ENCODE data around the gene CACNA1H.

Gene CACNA1H

GRCh38 chr16:1155353-1156054, 2.6 kb downstream of the CACNA1H start:
- no peak for TF ChIP-seq TARDBP (IDR thresholded peaks at IDR 0.05)
- no peak for TF ChIP-seq ELF4 (IDR thresholded peaks at IDR 0.05)
- no peak for TF ChIP-seq HDGF (IDR thresholded peaks at IDR 0.05; ENCODE audit: borderline replicate concordance)
- no peak for TF ChIP-seq PKNOX1 (IDR thresholded peaks at IDR 0.05)
- no peak for TF ChIP-seq SUZ12 (IDR thresholded peaks at IDR 0.05)
- no peak for TF ChIP-seq NFRKB (IDR thresholded peaks at IDR 0.05)
- TF ChIP-seq FOXK2 (IDR thresholded peaks at IDR 0.05) = no peak
- no peak for TF ChIP-seq FOXA1 (IDR thresholded peaks at IDR 0.05)
- no peak for DNase-seq (ENCODE audit: extremely low spot score)
- CTCF ChIA-PET = no interaction called here
- POLR2A ChIA-PET = no interaction called here

DNA sequence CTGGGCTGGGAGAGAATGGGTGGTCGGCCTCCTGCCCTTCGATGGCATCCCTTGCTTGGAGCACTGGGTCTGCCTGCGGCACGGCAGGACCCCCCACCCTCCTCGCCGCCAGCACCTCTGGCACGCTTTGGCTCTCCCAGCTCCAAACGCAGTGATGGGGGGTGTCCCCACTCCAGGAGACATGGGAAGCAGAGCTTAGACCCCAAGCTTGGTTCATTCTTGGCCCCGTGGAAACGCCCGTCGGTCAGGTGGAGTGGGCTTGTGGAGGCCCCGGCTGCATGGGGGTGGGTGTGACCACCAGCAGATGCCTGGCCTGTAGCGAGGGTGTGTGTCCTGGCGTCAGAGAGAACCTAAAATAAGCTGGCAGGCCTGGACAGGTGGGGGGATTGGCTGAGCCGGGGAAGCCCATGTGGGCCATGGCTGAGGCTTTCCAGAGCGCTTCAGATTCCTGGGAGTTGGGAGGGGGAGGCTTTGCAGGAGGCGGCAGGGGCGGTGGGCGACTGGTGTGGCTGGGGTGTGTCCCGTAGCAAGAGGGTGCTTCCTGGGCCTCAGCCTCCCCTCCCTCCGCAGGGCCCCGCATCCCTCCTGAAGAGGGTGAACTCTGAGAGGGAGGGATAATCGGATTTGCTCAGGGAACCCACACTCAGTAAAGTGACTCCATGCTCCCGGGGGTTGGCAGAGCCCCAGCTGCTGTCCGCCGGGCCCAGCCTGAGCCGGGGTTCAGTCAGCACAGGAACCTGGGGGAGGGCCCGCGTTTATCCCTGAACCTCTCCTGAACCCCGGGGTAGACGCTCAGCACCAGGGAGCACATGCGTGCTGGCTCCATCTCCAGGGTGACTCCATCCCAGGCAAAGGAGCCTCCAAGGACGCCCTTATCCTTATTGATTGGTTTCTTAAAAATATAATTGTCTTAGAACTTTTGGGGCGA, 3.4 kb downstream of the CACNA1H start:
- no peak for DNase-seq (ENCODE audit: extremely low spot score)
- no peak for TF ChIP-seq CTBP1 (IDR thresholded peaks at IDR 0.05; ENCODE audit: borderline replicate concordance)
- TF ChIP-seq SUZ12 (IDR thresholded peaks at IDR 0.05) = no peak
- TF ChIP-seq LEF1 (IDR thresholded peaks at IDR 0.05; ENCODE audit: borderline replicate concordance) = no peak
- TF ChIP-seq BHLHE40 (IDR thresholded peaks at IDR 0.05; ENCODE audit: borderline replicate concordance) = no peak
- no peak for TF ChIP-seq FOXM1 (IDR thresholded peaks at IDR 0.05; ENCODE audit: borderline replicate concordance)
- TF ChIP-seq NFRKB (IDR thresholded peaks at IDR 0.05) = no peak
- TF ChIP-seq ELF4 (IDR thresholded peaks at IDR 0.05) = no peak
- no peak for TF ChIP-seq L3MBTL2 (conservative IDR thresholded peaks at IDR 0.05)
- no peak for TF ChIP-seq SP1 (IDR thresholded peaks at IDR 0.05)
- ChIA-PET CTCF (no interaction called here), POLR2A (no interaction called here)

GRCh38 chr16:1156983-1157638, 4.2 kb downstream of the CACNA1H start:
- ChIA-PET POLR2A (no interaction called here), CTCF (no interaction called here)
- TF ChIP-seq HDGF (IDR thresholded peaks at IDR 0.05; ENCODE audit: borderline replicate concordance) (no peak), BHLHE40 (IDR thresholded peaks at IDR 0.05; ENCODE audit: borderline replicate concordance) (no peak), ZNF384 (IDR thresholded peaks at IDR 0.05) (no peak), FOXM1 (IDR thresholded peaks at IDR 0.05; ENCODE audit: borderline replicate concordance) (no peak), FOXA1 (IDR thresholded peaks at IDR 0.05) (no peak), ARNT (IDR thresholded peaks at IDR 0.05) (no peak), TARDBP (IDR thresholded peaks at IDR 0.05) (no peak), ELF4 (IDR thresholded peaks at IDR 0.05) (no peak)
- no peak for DNase-seq (ENCODE audit: extremely low spot score)

GRCh38 chr16:1157639-1158455, 4.9 kb downstream of the CACNA1H start:
- ChIA-PET POLR2A (no interaction called here), CTCF (interaction anchor here (0.5 kb wide), 1 partner anchor 645 kb away, joined by 3 read pairs; no protein-coding TSS in a partner anchor)
- DNase-seq (ENCODE audit: extremely low spot score) = no peak
- TF ChIP-seq ELF4 (IDR thresholded peaks at IDR 0.05) (no peak), HDGF (IDR thresholded peaks at IDR 0.05; ENCODE audit: borderline replicate concordance) (no peak), ZNF384 (IDR thresholded peaks at IDR 0.05) (no peak), FOXA1 (IDR thresholded peaks at IDR 0.05) (no peak), BHLHE40 (IDR thresholded peaks at IDR 0.05; ENCODE audit: borderline replicate concordance) (no peak), SUZ12 (IDR thresholded peaks at IDR 0.05) (no peak), L3MBTL2 (conservative IDR thresholded peaks at IDR 0.05) (no peak), FOXK2 (IDR thresholded peaks at IDR 0.05) (no peak), NFRKB (IDR thresholded peaks at IDR 0.05) (no peak), LEF1 (IDR thresholded peaks at IDR 0.05; ENCODE audit: borderline replicate concordance) (no peak), PKNOX1 (IDR thresholded peaks at IDR 0.05) (no peak), SP1 (IDR thresholded peaks at IDR 0.05) (no peak), TARDBP (IDR thresholded peaks at IDR 0.05) (no peak), CTBP1 (IDR thresholded peaks at IDR 0.05; ENCODE audit: borderline replicate concordance) (no peak), FOXM1 (IDR thresholded peaks at IDR 0.05; ENCODE audit: borderline replicate concordance) (no peak)

- POLR2A ChIA-PET = no interaction called here
- no peak for DNase-seq (ENCODE audit: extremely low spot score)
- TF ChIP-seq PKNOX1 (IDR thresholded peaks at IDR 0.05) (no peak), NFRKB (IDR thresholded peaks at IDR 0.05) (no peak), ARNT (IDR thresholded peaks at IDR 0.05) (no peak), BHLHE40 (IDR thresholded peaks at IDR 0.05; ENCODE audit: borderline replicate concordance) (no peak), FOXM1 (IDR thresholded peaks at IDR 0.05; ENCODE audit: borderline replicate concordance) (no peak), SP1 (IDR thresholded peaks at IDR 0.05) (no peak), SUZ12 (IDR thresholded peaks at IDR 0.05) (no peak), ZNF384 (IDR thresholded peaks at IDR 0.05) (no peak), FOXA1 (IDR thresholded peaks at IDR 0.05) (no peak)
- CTCF ChIA-PET = interaction anchor here (0.5 kb wide), 1 partner anchor 644 kb away, joined by 3 read pairs; no protein-coding TSS in a partner anchor
Observed at GRCh38 chr16:1158456-1159324, 5.8 kb downstream of the CACNA1H start.
